Cardiac fibroblast (primary cell): ENCODE data around the gene GPR61.

Experiments used
- DNase-seq, 2 donors: peaks; one replicate each; pipeline versions ENCODE4 v3.0.0 to v3.0.0-alpha.2; 2010; ENCODE audit warnings: low read depth in 2 of 2
- H3K4me3 ChIP-seq, 2 donors: replicated peaks in 1 of 2; 1 replicate in 1 of 2; 2 replicates in 1 of 2; pipeline ENCODE4 v1.5.1; 2011; ENCODE audit warnings: low read depth in 2 of 2, low read length in 2 of 2, mild to moderate bottlenecking in 2 of 2, moderate library complexity in 1 of 2
- CTCF ChIP-seq: IDR thresholded peaks from one replicate; pipeline ENCODE4 v1.5.1; 2011; ENCODE audit warnings: low read depth, mild to moderate bottlenecking, low read length, inconsistent platforms

Gene GPR61

GRCh38 chr1:109529881-109530456, 9.7 kb upstream of the GPR61 start:
- H3K4me3 ChIP-seq: no peak overlapping the region
- DNase-seq: no peak
- no peak for TF ChIP-seq CTCF

GRCh38 chr1:109530457-109531087, 9.1 kb upstream of the GPR61 start:
- H3K4me3 ChIP-seq: no peak overlapping the region
- TF ChIP-seq CTCF: no peak

GRCh38 chr1:109531380-109531779, 8.3 kb upstream of the GPR61 start:
- TF ChIP-seq CTCF: no peak
- no peak overlapping the region for H3K4me3 ChIP-seq
- no peak for DNase-seq

More at GRCh38 chr1:109530457-109531087, 9.1 kb upstream of the GPR61 start:
- DNase-seq: no peak

GRCh38 chr1:109531826-109532364, 7.8 kb upstream of the GPR61 start:
- TF ChIP-seq CTCF: no peak
- H3K4me3 ChIP-seq: no peak overlapping the region

GRCh38 chr1:109532365-109533136, 7.1 kb upstream of the GPR61 start:
- no peak overlapping the region for H3K4me3 ChIP-seq
- peak; percentile 80 to 82 for DNase-seq
- peak; percentile 96 for TF ChIP-seq CTCF

More at GRCh38 chr1:109531826-109532364, 7.8 kb upstream of the GPR61 start:
- DNase-seq: no peak

GRCh38 chr1:109534307-109534858, 5.3 kb upstream of the GPR61 start:
- H3K4me3 ChIP-seq: no peak overlapping the region
- no peak for DNase-seq
- no peak for TF ChIP-seq CTCF
